Measurements from ENCODE around the gene BCAS3.
A peak's percentile ranks its signal among the peaks of the same experiment; 100 is the strongest.
"Not testable (repeated sequence)": the region's sequence is repeated elsewhere in the genome, so short reads cannot be mapped to it uniquely, and the experiment has no call there.

BCAS3 gene

DNA sequence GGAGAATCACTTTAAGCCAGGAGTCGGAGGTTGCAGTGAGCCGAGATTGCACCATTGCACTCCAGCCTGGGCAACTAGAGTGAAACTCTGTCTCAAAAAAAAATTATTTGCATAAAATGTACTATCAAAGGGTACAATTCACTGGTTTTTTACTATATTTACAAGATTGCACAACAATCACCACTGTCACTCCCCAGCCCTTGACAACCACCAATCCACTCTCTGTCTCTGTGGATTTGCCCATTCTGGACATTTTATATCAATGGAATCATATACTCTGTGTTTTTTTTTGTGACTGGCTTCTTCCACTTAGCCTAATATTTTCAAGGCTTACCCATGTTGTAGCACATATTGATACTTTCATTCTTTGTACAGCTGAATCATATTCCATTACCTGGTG, 740.8 kb downstream of the BCAS3 start:
- DNase-seq = no peak

DNA sequence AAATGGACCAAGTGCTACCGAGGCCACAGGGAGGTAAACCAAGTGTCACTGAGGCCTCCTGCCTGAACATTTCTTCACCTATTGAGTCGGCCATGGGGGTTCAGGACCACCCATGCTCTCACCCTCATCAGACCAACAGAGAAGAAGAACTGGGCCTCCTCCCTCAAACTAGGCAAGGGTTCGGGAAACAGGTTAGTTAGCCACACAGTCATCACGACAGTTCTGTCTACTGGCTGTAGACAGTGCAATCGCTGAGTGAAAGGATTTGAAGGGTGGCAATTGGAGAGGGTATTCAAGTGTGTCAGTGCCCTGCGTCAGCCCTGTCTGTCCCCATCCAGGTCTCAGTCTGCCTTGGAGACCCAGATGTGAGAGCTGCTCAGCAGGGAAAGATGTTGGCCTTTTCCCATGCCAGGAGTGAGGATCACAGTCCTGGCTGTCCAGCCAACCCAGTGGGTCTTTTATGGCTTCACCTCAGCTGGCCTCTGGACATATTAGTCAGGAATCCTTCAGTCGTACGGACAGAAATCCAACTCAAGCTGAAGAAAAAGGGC, 741.9 kb downstream of the BCAS3 start:
- DNase-seq = no peak

DNA sequence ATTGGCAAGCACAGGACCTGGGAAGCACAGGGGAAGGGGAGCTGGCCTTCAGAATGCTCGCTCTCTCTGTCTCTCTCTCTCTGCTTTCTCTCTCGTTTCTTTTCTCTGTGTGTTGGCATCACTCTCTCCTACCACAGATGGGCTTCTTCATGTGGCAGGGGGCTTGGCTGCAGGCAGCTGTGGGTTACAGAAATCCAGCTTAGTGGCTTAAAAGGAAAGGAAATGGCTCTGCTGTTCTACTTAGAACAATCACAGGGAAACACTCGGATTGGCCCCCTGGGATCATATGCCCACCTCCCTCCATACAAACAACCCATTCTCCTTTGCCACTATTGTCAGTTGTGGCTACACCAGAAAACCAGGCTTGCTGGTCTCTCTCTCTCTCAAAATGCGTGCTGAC, 742.4 kb downstream of the BCAS3 start:
- no peak for DNase-seq

DNA sequence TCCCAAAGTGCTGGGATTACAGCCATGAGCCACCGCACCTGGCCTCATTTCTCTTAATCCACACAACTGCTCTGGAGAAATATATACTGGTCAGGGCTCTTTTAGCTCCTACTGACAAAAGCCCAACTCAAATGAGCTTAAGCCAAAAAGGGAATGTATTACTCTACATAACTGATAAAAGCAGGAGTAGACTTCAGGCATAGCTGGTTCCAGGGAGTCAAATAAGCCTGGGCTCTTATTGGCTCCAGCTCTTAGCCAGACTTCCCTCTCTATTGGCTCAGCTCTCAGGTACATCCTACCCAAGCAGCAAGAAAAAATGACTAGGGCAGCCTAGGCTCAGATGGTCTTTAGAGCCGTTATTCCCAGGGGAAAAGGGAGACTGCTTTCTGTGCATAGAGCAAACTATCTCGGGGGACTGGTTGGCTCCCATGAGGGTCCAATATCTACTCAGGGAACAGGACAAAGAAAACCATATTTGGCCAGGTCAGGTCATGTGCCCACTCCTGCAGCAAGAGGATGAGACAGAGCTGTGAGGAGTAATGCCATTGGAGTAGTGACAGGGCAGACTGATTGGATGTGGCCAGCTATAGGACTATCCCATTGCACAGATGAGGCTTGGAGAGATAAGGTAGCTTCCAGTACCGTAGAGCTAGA, 743.2 kb downstream of the BCAS3 start:
- no peak for DNase-seq

DNA sequence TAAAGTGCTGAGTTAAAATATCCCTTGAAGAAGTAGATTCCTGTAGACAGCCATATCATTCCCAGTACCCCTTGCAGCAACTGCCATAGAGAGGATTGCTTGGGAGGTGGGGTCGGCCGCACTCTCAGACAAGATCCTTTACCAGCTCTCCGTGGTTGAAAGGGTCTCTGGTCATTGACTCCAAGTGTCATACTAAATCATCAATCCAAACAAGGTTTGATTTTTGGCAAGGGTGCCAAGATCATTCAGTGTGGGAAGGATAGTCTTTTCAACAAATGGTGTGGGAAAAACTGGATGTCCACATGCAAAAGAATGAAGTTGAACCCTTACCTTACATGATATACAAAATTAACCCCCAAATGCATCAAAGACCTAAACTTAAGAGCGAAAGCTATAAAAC, 743.8 kb downstream of the BCAS3 start:
- no peak for DNase-seq

DNA sequence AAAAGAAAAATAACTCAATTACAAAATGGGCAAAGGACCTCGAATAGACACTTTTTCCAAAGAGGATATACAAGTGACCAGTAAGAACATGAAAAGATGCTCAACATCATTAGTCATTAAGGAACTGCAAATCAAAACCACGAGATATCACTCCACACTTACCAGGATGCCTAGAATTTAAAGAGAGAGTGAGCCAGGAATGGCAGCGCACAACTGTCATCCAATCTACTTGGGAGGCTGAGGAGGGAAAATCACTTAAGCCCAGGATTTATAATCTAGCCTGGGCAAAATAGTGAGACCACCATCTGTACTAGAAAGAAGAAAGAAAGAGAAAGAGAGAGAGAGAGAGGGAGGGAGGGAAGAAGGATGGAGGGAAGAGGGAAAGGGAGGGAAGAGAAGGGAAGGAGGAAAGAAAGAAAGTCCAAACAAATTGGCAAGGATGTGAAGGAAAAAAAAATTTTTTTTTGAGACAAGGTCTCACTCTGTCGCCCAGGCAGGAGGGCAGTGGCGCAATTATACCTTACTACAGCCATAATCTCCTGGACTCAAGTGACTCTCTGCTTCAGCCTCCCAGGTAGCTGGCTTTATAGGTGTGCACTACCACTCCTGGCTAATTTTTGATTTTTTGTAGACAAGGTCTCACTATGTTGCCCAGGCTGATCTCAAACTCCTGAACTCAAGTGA, 744.6 kb downstream of the BCAS3 start:
- no peak for DNase-seq

DNA sequence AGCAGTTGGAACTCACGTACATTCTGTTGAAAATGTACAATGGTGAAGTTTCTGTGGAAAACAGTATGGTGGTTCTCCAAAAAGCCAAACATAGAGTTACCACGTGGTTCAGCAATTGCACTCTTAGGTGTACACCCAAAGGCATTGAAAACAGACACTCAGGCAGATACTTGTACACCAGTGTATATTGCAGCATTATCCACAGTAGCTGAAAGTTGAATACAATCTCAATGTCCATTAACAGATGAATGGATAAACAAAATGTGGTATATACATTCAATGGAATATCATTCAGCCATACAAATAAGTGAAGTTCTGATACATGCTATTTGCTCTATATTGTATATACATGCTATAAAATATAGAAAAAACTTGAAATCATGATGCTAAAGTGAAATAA, 745.2 kb downstream of the BCAS3 start:
- DNase-seq = no peak

DNA sequence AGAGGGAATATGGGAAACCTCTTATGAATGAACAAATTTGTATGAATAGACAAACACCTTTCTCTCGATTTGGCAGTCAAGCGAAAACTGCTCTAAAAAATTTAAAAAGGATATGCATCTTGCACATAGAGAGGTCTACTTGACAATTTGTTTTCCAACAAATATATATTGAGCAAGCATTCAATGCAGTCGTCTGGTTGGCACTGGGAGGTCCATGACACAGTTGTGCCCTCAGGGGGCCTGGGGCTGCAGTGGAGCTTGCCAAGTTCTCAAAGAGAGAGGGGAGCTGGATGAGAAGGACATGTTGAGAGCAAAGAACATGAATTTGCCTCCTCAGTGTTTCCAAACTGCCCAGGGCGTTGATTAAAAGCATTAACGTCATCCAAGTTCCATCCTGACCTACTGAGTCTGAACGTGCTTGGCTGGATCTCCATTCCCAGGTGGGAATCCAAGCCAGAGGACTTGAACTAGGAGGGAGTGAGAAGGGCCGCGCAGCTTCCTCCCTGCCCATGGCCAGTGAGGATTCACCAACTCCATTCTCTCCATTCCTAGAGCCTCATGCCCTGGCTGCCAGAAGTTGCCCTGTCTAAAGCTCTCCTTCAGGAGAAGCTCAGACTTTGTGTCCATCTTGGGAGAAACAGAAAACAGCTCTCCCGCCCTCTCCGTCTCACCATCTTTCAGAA, 746.5 kb downstream of the BCAS3 start:
- no peak for DNase-seq

DNA sequence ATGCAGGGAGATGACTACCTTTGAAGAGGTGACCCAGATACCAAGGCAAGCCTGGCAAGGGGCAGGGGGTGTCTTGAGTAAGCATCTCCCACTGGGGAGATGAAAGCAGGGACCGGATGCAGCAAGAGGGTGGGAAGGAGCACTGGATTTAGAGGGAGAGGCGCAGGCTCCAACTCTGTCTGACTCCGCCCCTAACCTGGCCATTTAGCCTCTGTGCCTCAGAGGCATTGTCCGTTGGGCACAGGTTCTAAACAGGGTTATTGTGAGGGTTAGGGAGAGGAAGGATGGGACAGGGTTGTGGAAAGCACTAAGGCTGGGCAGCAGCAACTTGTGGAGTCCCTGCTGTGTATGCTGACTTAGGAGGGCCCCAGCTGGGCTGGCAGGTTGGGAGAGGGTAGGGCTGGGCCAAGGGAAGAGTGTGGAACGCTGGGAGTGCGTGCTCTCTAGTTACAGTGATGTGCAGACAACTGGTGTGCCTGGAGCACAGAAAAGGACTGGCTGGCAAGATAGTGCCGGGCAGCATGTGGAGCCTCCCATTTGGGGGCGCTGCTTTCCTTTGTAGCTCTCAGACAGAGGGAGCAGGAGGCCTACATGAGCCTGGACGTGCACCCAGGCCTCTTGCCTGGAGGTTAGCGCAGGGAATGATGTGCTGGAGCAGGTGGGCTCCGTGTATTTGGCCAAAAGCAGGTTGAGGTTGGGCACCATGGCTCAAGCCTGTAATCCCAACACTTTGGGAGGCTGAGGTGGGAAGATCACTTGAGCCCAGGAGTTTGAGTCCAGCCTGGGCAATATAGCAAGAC, 748.2 kb downstream of the BCAS3 start:
- peak; percentile 26 for DNase-seq

DNA sequence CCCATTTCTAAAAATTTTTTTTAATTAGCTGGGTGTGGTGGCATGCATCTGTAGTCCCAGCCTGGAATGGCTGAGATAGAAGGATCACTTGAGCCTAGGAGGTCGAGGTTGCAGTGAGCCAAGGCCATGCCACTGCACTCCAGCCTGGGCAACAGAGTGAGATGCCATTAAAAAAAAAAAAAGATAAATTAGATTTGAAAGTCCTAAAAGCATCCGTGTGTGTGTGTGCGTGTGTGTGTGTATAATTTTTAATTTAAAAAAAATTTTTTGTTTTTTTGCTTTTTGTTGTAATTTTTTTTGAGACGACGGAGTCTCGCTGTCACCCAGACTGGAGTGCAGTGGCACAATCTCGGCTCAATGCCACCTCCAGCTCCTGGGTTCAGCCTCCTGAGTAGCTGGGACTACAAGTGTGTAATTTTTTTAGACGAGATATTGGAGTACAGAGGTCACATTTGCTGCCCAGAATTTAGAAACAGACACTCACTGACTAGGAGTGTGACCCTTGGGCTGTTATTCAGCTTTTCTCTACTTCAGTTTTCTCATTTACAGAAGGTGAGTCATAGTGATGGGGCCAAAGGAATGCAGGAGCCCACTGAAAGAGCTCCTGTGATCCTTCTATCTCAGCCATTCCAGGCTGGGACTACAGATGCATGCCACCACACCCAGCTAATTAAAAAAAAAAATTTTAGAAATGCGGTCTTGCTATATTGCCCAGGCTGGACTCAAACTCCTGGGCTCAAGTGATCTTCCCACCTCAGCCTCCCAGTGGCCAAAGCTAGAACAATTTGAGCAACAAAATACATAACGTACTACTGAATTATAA, 749.0 kb downstream of the BCAS3 start:
- no peak for DNase-seq

DNA sequence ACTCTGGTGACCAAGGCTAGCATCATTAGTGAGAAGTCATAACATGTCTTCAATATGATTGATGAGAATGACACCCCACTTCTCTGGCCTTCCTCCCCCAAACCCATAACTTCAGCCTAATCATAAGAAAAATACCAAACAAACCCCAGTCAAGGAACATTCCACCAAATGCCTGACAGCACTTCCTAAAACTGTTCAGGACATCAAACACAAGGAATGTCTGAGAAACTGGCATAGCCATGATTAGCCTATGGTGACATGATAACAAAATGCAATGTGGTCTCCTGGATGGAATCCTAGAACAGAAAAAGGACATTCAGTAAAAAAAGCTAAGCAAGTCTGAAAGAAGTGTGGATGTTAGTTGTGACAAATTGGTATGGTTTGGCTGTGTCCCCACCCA, 749.9 kb downstream of the BCAS3 start:
- DNase-seq = no peak

DNA sequence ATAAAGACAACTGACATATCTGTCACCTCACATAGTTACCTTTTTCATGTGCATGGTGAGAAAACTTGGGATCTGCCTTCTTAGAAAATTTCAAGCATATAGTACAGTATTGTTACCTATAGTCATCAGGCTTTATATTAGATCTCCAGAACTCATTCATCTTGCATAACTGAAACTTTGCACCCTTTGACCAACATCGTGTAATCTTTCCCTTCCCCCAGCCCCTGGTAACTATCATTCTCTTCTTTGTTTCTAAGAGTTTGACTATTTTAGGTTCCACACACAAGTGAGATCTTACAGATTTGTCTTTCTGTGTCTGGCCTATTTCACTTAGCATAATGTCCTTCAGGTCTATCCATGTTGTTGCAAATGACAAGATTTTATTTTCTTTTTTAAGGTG, 751.6 kb downstream of the BCAS3 start:
- no peak for DNase-seq

DNA sequence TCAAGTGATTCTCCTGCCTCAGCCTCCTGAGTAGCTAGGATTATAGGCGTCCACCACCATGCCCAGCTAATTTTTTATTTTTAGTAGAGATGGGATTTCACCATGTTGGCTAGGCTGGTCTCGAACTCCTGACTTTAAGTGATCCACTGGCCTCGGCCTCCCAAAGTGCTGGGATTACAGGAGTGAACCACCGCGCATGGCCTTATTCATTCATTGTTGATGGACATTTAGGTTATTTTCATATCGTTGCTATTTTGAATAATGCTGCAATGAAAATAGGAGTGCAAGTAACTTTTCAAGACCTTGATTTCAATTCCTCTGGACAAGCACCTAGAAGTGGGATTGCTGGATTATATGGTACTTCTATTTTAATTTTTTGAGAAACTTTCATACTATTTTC, 752.2 kb downstream of the BCAS3 start:
- not testable (repeated sequence) for DNase-seq

DNA sequence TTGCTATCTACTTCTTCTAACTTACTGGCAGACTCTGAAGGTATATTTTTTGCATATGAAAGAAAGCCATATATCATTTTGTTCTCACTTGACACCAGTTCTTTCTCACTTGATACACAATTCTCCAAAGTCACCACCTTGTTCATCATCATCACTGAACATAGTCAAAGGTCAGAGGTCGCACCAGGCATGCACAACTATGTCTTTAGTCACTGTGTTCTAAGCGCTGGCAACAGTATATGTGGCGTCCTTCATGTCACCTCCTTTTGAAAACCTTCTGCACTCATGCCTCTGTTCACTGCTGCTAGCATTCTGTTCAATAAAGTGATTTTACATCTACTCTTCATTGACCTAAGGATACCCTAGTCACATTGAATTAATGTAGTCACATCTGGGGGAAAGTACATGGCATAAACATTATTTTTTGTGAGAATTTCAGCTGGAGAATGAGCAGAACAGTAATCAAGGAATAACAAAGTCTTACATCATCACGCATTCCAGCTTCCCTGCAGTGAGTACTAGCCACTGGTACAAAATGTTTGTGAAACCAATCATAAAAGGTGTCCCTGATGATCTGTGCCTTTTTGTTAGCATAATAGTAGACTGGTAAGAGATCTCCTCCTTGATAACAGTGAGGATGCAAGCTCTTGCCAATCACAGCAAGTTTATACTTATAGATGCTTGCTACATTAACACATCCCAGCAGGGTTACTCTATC, 754.1 kb downstream of the BCAS3 start:
- DNase-seq = no peak

DNA sequence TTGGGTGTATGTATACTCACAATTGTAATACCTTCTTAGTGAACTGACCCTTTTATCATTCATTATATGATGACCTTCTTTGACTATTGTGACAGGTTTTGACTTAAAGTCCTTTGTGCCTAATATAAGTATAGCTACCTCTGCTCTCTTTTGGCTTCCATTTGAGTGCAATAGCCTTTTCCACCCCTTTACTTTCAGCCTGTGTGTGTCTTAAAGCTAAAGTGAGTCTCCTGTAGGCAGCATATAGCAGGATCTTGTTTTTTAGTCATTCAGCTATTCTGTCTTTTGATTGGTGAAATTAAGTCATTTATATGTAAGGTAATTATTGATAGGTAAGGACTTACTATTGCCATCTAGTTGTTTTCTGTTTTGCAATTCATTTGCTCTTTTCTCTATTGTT, 758.6 kb downstream of the BCAS3 start:
- no peak for DNase-seq

DNA sequence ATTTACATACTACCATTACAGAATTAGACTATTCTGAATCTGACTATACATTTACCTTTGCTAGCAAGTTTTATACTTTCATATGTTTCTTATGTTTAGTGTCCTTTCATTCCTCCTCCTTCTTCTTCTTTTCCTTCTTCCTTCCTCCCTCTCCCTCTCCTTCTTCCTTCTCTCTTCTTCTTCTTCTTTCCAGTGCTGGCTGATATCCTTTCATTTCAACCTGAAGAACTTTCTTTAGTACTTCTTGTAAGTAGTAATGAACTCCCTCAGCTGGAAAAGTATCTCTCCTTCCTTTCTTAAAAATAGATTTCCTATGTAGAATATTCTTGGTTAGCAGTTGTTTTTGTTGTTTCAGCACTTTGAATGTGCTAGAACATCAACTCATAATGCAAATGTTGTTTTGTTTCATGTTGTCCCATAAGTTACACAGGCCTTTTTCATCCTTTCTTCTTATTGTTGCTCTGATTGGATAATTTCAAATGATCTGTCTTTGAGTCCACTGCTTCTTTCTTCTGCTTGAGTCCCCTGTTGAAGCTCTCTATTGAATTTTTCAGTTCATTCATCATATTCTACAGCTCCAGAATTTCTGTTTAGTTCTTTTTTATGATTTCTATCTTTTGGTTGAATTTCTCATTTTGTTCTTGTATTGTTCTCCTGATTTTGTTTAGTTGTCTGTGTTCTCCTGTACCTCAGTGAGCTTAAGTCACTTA, 759.5 kb downstream of the BCAS3 start:
- no peak for DNase-seq

DNA sequence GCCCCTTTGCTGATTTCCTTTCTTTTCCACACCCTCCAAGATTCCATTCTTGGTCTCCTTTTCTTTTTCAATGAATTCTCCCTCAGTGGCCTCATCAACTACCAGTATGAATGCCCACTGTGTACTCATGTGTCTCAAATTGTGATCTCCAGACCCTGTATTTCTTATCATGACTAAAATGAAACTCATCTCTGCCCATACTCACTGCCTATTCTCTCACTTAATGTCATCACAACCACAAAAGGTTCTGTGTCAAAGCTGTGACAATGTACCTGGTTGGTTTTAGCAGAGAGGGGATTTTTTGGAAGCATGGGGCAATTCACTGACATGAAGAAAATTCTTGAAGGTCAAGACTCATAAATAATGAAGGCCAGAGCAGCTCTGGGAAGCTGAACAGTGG, 763.0 kb downstream of the BCAS3 start:
- DNase-seq = no peak

DNA sequence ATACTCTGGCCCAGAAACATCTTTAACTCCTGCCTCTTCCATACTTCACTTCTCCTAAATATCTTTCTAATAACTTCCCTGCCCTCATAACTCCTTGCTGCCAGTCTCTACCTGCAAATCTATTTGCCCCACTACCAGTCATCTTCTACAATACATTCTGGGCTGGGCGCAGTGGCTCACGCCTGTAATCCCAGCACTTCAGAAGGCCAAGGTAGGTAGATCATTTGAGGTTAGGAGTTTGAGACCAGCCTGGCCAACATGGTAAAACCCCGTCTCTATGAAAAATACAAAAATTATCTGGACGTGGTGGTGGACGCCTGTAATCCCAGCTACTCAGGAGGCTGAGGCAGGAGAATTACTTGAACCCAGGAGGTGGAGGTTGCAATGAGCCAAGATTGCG, 763.9 kb downstream of the BCAS3 start:
- DNase-seq = not testable (repeated sequence)

DNA sequence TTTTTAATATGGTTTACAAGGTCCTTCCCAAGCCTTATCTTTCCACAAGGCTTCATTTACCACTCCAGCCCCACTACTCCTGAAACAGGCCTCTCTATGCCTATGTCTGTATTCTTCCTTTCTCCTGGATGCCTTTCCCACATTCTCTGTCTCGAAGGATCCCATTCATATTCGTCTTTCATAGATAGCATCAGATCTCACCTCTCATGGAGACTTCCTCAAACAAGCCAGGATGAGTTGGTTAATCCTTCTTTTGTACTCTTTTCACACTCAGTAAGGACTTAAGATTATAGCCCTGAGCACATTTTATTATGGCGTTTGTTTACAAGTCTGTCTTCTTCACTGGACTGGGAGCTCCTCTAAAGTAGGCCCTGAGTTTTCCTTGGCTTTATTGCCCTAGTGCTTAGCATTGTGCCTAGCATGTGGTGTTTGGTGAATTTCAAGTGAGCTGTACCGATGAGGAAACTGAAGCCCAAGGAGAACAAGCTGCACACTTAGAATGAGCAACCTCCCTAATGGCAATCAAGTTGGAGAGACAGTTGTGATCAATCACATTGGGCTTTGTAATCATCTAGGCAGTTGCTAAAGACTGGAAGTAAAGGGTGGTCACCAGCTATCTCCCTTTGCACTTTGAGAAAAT, 764.6 kb downstream of the BCAS3 start:
- no peak for DNase-seq

All from hematopoietic multipotent progenitor cell treated with erythropoietin and hydrocortisone succinate and interleukin-3 and kit ligand, for 4 days (in vitro differentiated cells).